ENCODE data around the gene CEP152.

CEP152 gene

DNA sequence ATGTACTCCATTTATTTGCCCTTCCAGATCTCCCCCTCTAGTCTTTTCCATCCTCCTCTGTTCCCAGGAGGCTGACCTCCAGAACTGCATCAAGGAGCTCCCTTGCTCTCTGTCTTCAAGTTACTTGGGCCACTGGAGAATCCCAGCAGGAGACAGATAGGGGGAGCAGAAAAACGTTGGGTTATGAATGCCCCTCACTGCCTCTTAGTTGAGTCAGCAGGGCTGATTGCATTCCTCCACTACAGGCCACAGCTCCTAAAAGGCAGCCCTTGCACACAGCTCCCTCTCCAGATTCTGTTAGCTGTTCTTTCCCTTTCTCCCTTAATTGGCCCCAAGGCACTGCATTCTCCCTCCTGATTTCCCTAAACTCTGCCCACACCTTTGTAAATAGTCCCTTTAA, 12.4 kb upstream of the CEP152 start:
- Histone ChIP-seq H3K4me3 (ENCODE audit: insufficient read depth, low read length, poor library complexity, severe bottlenecking) (no peak overlapping the region), H3F3A (ENCODE audit: insufficient read depth) (no peaks in the 10 kb centered on the region), H4K20me1 (ENCODE audit: low read depth, low read length) (no peaks in the 10 kb centered on the region), H3K79me2 (ENCODE audit: insufficient read depth, low read length) (no peaks in the 10 kb centered on the region), H3K27ac (ENCODE audit: low read depth, low read length) (no peak overlapping the region), H3K9me3 (ENCODE audit: insufficient read depth, low read length) (no peaks in the 10 kb centered on the region), H3K9me2 (replicated peaks; ENCODE audit: insufficient read depth, low read length) (no peaks in the 10 kb centered on the region), H3K36me3 (ENCODE audit: low read length) (no peaks in the 10 kb centered on the region), H3K9ac (ENCODE audit: low read length) (no peak overlapping the region), H2AFZ (ENCODE audit: low read depth, low read length, severe bottlenecking) (no peak overlapping the region), H3K27me3 (ENCODE audit: low read length) (no peaks in the 10 kb centered on the region), H3K4me2 (ENCODE audit: low read depth, low read length, poor library complexity, severe bottlenecking) (no peak overlapping the region)
- TF ChIP-seq, protein P1, sequence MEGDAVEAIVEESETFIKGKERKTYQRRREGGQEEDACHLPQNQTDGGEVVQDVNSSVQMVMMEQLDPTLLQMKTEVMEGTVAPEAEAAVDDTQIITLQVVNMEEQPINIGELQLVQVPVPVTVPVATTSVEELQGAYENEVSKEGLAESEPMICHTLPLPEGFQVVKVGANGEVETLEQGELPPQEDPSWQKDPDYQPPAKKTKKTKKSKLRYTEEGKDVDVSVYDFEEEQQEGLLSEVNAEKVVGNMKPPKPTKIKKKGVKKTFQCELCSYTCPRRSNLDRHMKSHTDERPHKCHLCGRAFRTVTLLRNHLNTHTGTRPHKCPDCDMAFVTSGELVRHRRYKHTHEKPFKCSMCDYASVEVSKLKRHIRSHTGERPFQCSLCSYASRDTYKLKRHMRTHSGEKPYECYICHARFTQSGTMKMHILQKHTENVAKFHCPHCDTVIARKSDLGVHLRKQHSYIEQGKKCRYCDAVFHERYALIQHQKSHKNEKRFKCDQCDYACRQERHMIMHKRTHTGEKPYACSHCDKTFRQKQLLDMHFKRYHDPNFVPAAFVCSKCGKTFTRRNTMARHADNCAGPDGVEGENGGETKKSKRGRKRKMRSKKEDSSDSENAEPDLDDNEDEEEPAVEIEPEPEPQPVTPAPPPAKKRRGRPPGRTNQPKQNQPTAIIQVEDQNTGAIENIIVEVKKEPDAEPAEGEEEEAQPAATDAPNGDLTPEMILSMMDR (IDR thresholded peaks at IDR 0.05; ENCODE audit: insufficient read depth, low read length, poor library complexity, severe bottlenecking): no peak
- no peak for TF ChIP-seq EZH2phosphoT487 (conservative IDR thresholded peaks at IDR 0.05; ENCODE audit: low read length)

DNA sequence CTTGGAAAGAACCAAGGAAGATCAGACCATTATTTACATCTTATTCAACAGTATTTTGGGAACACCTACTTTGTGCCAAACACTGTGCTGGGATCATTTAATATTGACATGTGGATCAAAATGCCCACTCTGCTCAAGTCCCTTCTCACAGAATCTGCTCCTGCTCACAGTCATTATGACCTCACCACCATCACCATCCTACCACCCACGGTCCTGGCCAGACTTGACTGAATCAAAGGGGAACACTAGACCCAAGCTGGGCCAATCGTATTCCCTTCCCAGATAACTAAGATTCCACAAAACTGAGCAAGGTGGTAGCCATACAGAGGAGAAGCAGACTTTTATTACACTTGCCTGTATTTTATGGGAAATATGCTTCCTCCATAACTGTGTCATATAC, 3.4 kb upstream of the CEP152 start:
- Histone ChIP-seq H3F3A (ENCODE audit: insufficient read depth) (peaks cover 5% of the 10 kb centered on the region; the same call in 1 of the 2 replicates), H3K27ac (ENCODE audit: low read depth, low read length) (no peak overlapping the region), H4K20me1 (ENCODE audit: low read depth, low read length) (0 out of 2 replicates have a peak, but pooled peaks cover 5% of the 10 kb centered on the region), H3K36me3 (ENCODE audit: low read length) (no peaks in the 10 kb centered on the region), H3K27me3 (ENCODE audit: low read length) (no peaks in the 10 kb centered on the region), H3K9me2 (replicated peaks; ENCODE audit: insufficient read depth, low read length) (no peaks in the 10 kb centered on the region), H3K4me2 (ENCODE audit: low read depth, low read length, poor library complexity, severe bottlenecking) (no peak overlapping the region), H2AFZ (ENCODE audit: low read depth, low read length, severe bottlenecking) (no peak overlapping the region), H3K79me2 (ENCODE audit: insufficient read depth, low read length) (peaks cover 15% of the 10 kb centered on the region), H3K9ac (ENCODE audit: low read length) (no peak overlapping the region), H3K9me3 (ENCODE audit: insufficient read depth, low read length) (no peaks in the 10 kb centered on the region), H3K4me3 (ENCODE audit: insufficient read depth, low read length, poor library complexity, severe bottlenecking) (no peak overlapping the region)
- TF ChIP-seq EZH2phosphoT487 (conservative IDR thresholded peaks at IDR 0.05; ENCODE audit: low read length): no peak
- TF ChIP-seq, protein P1 (IDR thresholded peaks at IDR 0.05; ENCODE audit: insufficient read depth, low read length, poor library complexity, severe bottlenecking): no peak

DNA sequence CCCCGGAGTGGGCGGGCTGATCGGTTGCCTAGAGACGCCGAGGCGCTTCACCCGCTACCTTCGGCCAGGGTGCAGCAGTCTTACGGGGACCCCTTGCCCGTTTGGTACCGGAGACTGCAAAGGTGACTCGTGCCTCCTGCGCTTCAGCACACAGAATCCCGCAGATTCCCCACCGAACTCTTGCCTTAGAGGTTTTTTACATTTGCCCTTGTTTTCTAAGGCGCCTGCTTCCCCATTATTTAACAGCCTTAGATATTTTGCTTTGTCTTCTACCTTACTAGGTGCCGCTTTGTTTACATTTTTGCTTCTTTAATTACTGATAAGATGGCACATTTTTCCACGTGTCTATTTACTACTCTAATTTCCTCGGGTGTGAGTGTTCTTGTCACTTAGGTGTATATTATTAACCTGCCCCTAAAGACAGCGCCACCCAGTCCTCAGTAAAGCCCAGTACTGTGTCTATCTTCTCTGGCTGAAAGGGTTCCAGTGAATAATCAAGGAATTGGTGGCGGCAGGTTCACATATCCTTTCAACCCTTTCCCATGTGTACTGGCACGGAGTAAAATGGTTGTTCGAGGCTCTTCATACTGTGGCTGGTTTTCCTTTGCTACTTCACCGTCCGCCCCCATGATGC, 573 bp upstream of the CEP152 start:
- no peaks in the 10 kb centered on the region for H3K36me3 ChIP-seq (ENCODE audit: low read length)
- TF ChIP-seq, protein P1 (IDR thresholded peaks at IDR 0.05; ENCODE audit: insufficient read depth, low read length, poor library complexity, severe bottlenecking): peak; percentile 37
- no peak for TF ChIP-seq EZH2phosphoT487 (conservative IDR thresholded peaks at IDR 0.05; ENCODE audit: low read length)
- H3K79me2 ChIP-seq (ENCODE audit: insufficient read depth, low read length): peaks cover 43% of the 10 kb centered on the region
- H2AFZ ChIP-seq (ENCODE audit: low read depth, low read length, severe bottlenecking): peak overlapping the region; percentile 95
- H3K9me3 ChIP-seq (ENCODE audit: insufficient read depth, low read length): no peaks in the 10 kb centered on the region
- H3K4me3 ChIP-seq (ENCODE audit: insufficient read depth, low read length, poor library complexity, severe bottlenecking): peak overlapping the region; percentile 66
- peak overlapping the region; percentile 90 for H3K4me2 ChIP-seq (ENCODE audit: low read depth, low read length, poor library complexity, severe bottlenecking)
- no peak overlapping the region for H3K27ac ChIP-seq (ENCODE audit: low read depth, low read length)
- peaks cover 5% of the 10 kb centered on the region; the same call in 1 of the 2 replicates for H4K20me1 ChIP-seq (ENCODE audit: low read depth, low read length)
- H3K9me2 ChIP-seq (replicated peaks; ENCODE audit: insufficient read depth, low read length): no peaks in the 10 kb centered on the region
- peak overlapping the region; percentile 54 for H3K9ac ChIP-seq (ENCODE audit: low read length)
- peaks cover 5% of the 10 kb centered on the region; the same call in 1 of the 2 replicates for H3F3A ChIP-seq (ENCODE audit: insufficient read depth)
- H3K27me3 ChIP-seq (ENCODE audit: low read length): no peaks in the 10 kb centered on the region

Data from SU-DHL-6 (cell line).